MCF 10A (cell line): Measurements from ENCODE around the gene CSH1. TPM values are rescaled to one million over a fixed set of nuclear protein-coding genes. Genes with fewer than 3 reads are reported as not detected.

ENCODE experiments used
- BruUV-seq: library from RNA; stranded (reverse); fragments of 400-500 nt; replicated peaks from 2 replicates; lab custom pipeline; 2021; lab: Mats Ljungman, UMichigan
- CTCF ChIA-PET: fragments of 300-600 bp; sonication (Branson Sonifier 250); formaldehyde crosslinking; extraction: SDS; loops from one replicate; lab custom pipeline; 2021; ENCODE audit warnings: antibody characterized with exemption, inconsistent platforms; lab: Yijun Ruan, JAX
- POLR2A ChIA-PET: fragments of 300-600, 350-650 bp; sonication (Branson Sonifier 250); formaldehyde crosslinking; extraction: SDS; loops from one replicate; lab custom pipeline; 2020; ENCODE audit warnings: antibody characterized with exemption, inconsistent platforms; lab: Yijun Ruan, JAX
- DNase-seq: peaks from one replicate; pipeline ENCODE4 v3.0.0-alpha.2; 2018; ENCODE audit not compliant: unreplicated experiment
- H3K27ac Mint-ChIP-seq: one replicate; pipeline ENCODE4 v1.8.0; 2022; ENCODE audit warnings: mild to moderate bottlenecking, low read depth, mixed read lengths; ENCODE audit not compliant: unreplicated experiment
- H3K27me3 Mint-ChIP-seq: one replicate; pipeline ENCODE4 v1.8.0; 2022; ENCODE audit warnings: mixed read lengths; ENCODE audit not compliant: insufficient read depth, unreplicated experiment
- H3K36me3 Mint-ChIP-seq: one replicate; pipeline ENCODE4 v1.8.0; 2022; ENCODE audit warnings: mild to moderate bottlenecking, moderate library complexity, mixed read lengths; ENCODE audit not compliant: insufficient read depth, unreplicated experiment
- H3K4me1 Mint-ChIP-seq: one replicate; pipeline ENCODE4 v1.8.0; 2022; ENCODE audit warnings: mixed read lengths; ENCODE audit not compliant: insufficient read depth, unreplicated experiment
- H3K4me3 Mint-ChIP-seq: one replicate; pipeline ENCODE4 v1.8.0; 2022; ENCODE audit warnings: mild to moderate bottlenecking, moderate library complexity, mixed read lengths; ENCODE audit not compliant: unreplicated experiment
- H3K9me3 Mint-ChIP-seq: one replicate; pipeline ENCODE4 v1.8.0; 2022; ENCODE audit warnings: mixed read lengths; ENCODE audit not compliant: unreplicated experiment
- intact Hi-C: fragments of 100-400 bp; cut with micrococcal nuclease; formaldehyde crosslinking; loops from 2 replicates; pipeline ENCODE4 v1.14.1; 2022
- total RNA-seq: library from RNA; stranded (reverse); gene quantifications from 2 replicates; pipeline ENCODE4 v1.2.3, GENCODE V29; 2022
- TF ChIP-seq, protein P1 (sequence below): fragments of 200-600 bp; IDR thresholded peaks from one replicate; pipeline ENCODE4 v1.8.0; 2022; ENCODE audit warnings: antibody characterized with exemption, mild to moderate bottlenecking; ENCODE audit not compliant: unreplicated experiment

Gene CSH1
- total RNA-seq, 1 experiment from 2014 or later = not detected

DNA sequence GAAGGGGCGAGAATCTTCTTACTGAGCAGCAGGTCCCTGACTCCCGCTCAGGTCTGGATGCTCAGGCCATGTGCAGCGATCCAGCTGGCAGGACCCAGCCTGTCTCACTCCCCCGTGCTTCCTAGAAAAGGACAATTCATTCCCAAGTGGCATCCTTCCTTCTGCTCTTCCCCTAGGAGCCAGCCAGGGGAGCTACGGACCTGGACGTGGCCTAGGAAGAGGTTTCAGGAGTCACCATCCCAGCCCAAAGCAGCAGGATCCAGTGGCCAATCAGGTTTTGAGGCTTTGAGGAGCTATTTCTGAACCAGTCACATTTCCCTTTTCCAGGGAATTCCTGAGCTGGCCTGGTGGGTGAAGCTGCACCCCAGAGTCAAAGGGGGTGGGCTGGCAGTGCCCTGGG lies 43.5 kb upstream of the CSH1 start:
- Mint-ChIP-seq H3K36me3 (no peaks in the 10 kb centered on the region), H3K27ac (no peak overlapping the region), H3K4me1 (no peaks in the 10 kb centered on the region), H3K9me3 (no peaks in the 10 kb centered on the region), H3K4me3 (no peak overlapping the region), H3K27me3 (peaks cover 12% of the 10 kb centered on the region)
- BruUV-seq = no TSS peak
- ChIA-PET POLR2A (no interaction called here), CTCF (interaction anchor here (0.6 to 1.1 kb wide), 3 partner anchors 12 to 86 kb away, joined by 3 to 5 read pairs (median 3); no protein-coding TSS in a partner anchor)
- TF ChIP-seq, protein P1, sequence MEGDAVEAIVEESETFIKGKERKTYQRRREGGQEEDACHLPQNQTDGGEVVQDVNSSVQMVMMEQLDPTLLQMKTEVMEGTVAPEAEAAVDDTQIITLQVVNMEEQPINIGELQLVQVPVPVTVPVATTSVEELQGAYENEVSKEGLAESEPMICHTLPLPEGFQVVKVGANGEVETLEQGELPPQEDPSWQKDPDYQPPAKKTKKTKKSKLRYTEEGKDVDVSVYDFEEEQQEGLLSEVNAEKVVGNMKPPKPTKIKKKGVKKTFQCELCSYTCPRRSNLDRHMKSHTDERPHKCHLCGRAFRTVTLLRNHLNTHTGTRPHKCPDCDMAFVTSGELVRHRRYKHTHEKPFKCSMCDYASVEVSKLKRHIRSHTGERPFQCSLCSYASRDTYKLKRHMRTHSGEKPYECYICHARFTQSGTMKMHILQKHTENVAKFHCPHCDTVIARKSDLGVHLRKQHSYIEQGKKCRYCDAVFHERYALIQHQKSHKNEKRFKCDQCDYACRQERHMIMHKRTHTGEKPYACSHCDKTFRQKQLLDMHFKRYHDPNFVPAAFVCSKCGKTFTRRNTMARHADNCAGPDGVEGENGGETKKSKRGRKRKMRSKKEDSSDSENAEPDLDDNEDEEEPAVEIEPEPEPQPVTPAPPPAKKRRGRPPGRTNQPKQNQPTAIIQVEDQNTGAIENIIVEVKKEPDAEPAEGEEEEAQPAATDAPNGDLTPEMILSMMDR = no peak
- intact Hi-C loops = no loop called here
- DNase-seq = no peak

DNA sequence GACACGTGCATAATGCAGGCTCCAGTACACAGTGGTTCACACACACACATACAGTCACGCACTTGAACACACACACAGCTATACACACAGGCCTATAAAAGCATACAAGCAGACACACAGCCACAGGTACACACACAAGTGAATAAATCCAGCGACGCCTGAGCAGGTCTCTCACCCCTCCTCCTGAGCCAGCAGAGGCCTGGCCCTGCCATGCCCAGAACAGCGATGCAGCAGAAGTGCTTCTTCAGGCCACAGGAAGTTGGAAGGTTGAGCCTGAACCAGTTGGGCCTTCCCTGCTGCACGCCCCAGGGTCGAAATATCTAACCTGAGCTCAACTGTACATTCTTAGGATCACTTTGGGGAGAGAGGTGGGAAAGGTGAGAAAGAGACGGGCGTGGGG lies 43.0 kb upstream of the CSH1 start:
- POLR2A ChIA-PET = no interaction called here
- Mint-ChIP-seq H3K27ac (no peak overlapping the region), H3K4me3 (no peak overlapping the region), H3K36me3 (no peaks in the 10 kb centered on the region), H3K9me3 (no peaks in the 10 kb centered on the region), H3K27me3 (peaks cover 12% of the 10 kb centered on the region), H3K4me1 (no peaks in the 10 kb centered on the region)
- BruUV-seq = no TSS peak
- intact Hi-C loops = no loop called here
- TF ChIP-seq, protein P1 = no peak
- CTCF ChIA-PET = interaction anchor here (0.8 to 1.1 kb wide), 2 partner anchors 13 to 77 kb away, joined by 3 to 5 read pairs; no protein-coding TSS in a partner anchor
- DNase-seq = no peak

DNA sequence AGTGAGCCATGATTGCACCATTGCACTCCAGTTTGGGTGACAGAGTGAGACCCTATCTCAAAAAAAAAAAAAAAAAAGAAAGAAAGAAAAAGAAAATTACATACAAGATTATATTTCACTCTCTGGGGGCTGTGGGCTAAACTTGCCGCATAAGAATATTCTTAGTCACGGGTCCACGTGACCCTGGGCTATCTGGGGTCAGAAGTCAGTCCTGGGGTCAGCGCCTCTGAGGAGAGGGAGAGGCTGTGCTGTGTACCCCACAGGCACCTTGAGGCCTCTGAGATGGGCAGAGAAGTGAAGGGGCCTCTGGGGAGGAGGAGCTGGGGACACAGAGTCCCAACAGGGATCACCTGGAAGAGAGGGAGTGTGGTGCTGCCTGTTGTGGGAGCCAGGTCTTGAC lies 41.5 kb upstream of the CSH1 start:
- intact Hi-C loops = no loop called here
- TF ChIP-seq, protein P1 = no peak
- Mint-ChIP-seq H3K27me3 (peaks cover 12% of the 10 kb centered on the region), H3K4me3 (no peak overlapping the region), H3K36me3 (no peaks in the 10 kb centered on the region), H3K27ac (no peak overlapping the region), H3K4me1 (no peaks in the 10 kb centered on the region), H3K9me3 (no peaks in the 10 kb centered on the region)
- DNase-seq = no peak
- POLR2A ChIA-PET = no interaction called here
- no TSS peak for BruUV-seq
- CTCF ChIA-PET = interaction anchor here (0.6 to 2.2 kb wide), 5 partner anchors 10 to 196 kb away, joined by 3 to 8 read pairs (median 5); partner anchors contain the start of gene GH1

DNA sequence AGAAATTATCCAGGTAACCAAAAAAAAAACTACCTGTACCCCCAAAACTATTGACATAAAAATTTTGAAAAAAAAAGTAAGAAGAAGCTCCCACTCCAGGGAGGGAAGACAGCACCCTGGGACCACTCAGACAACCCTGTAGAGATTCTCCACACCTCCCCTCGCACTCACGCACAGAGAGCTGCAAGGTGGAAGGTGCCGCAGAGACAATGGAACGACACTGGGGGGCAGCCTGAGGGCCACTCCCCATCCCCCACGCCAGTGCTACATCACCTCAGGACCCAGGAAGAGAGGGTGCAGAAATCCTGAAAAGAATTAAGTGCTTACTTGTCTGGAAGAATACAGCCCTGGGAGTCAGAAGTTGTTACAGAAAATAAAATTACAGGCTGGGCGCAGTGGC lies 40.9 kb upstream of the CSH1 start:
- Mint-ChIP-seq H3K27ac (no peak overlapping the region), H3K9me3 (no peaks in the 10 kb centered on the region), H3K27me3 (peaks cover 12% of the 10 kb centered on the region), H3K36me3 (no peaks in the 10 kb centered on the region), H3K4me1 (no peaks in the 10 kb centered on the region), H3K4me3 (no peak overlapping the region)
- ChIA-PET CTCF (interaction anchor here (0.6 to 2.2 kb wide), 4 partner anchors 12 to 52 kb away, joined by 3 to 6 read pairs (median 4); partner anchors contain the start of gene GH1), POLR2A (no interaction called here)
- BruUV-seq = no TSS peak
- intact Hi-C loops = no loop called here
- TF ChIP-seq, protein P1 = no peak
- DNase-seq = no peak
